Stomach (tissue), 9 donors: Measurements from ENCODE around the gene STAT5B. TPM values are rescaled to one million over a fixed set of nuclear protein-coding genes. Genes with fewer than 3 reads are reported as not detected.

Experiments
- DNase-seq, 2 donors: peaks; one replicate each; pipeline versions ENCODE4 v3.0.0 to v3.0.0-alpha.2; 2013 to 2019
- H3K27ac ChIP-seq, 5 donors: fragments of 200-600 bp in 4 of 5; sonication (generic) in 4 of 5; one replicate each; pipeline ENCODE4 v1.5.1; 2013 to 2019; ENCODE audit warnings: mild to moderate bottlenecking in 1 of 5, moderate library complexity in 1 of 5
- H3K27me3 ChIP-seq, 3 donors: fragments of 200-600 bp; sonication (generic); one replicate each; pipeline ENCODE4 v1.5.1; 2017 to 2019; ENCODE audit warnings: mixed run types in 1 of 3
- H3K36me3 ChIP-seq, 4 donors: fragments of 200-600 bp; sonication (generic); 1 replicate in 3 of 4; 2 replicates in 1 of 4; pipeline ENCODE4 v1.5.1; 2016 to 2019
- H3K4me1 ChIP-seq, 4 donors: fragments of 200-600 bp; sonication (generic); one replicate each; pipeline ENCODE4 v1.5.1; 2016 to 2019
- H3K4me3 ChIP-seq, 4 donors: fragments of 200-600 bp; sonication (generic) in 3 of 4; one replicate each; pipeline ENCODE4 v1.5.1; 2016 to 2019; ENCODE audit warnings: mild to moderate bottlenecking in 1 of 4
- H3K9me3 ChIP-seq, 4 donors: fragments of 200-600 bp; sonication (generic); one replicate each; pipeline ENCODE4 v1.5.1; 2016 to 2019
- EP300 ChIP-seq: sonication (generic); formaldehyde crosslinking; IDR thresholded peaks from one replicate; pipeline ENCODE4 v1.6.1; 2017; ENCODE audit warnings: antibody characterized with exemption
- POLR2A ChIP-seq, 4 donors: fragments of 450-650 bp; IDR thresholded peaks; one replicate each; pipeline ENCODE4 v1.6.1; 2016; ENCODE audit warnings: antibody characterized with exemption in 4 of 4, control low read depth in 2 of 4, mild to moderate bottlenecking in 1 of 4, moderate library complexity in 1 of 4
- POLR2AphosphoS5 ChIP-seq, 3 donors: sonication (generic); formaldehyde crosslinking; IDR thresholded peaks; one replicate each; pipeline ENCODE4 v1.6.1; 2016; ENCODE audit warnings: antibody characterized with exemption in 3 of 3
- WGBS, 5 donors: extraction: QIAGEN DNeasy Blood & Tissue Kit in 3 of 5; methylation state at CpG; one replicate each; pipeline versions ENCODE4 v1.1.5 to v1.1.7; 2013 to 2018; 5-methylcytosine and 5-hydroxymethylcytosine counted together
- intact Hi-C: fragments of 100-400 bp; cut with DNase I; formaldehyde crosslinking; loops from one replicate; pipeline ENCODE4 v1.15.1; 2023; ENCODE audit warnings: low total_unique reads
- polyA plus RNA-seq, 3 donors: library from polyadenylated mRNA; stranded (reverse); fragments of 200-250 nt; gene quantifications; one replicate each; pipeline ENCODE4 v1.2.3, GENCODE V29; 2013
- total RNA-seq, 5 donors: library from RNA; depleted of rRNA; stranded (reverse); fragments of >200 nt; gene quantifications; one replicate each; pipeline versions ENCODE4 v1.1.0 to v1.2.3, GENCODE V29; 2014 to 2016
- TF ChIP-seq, protein P1 (sequence below), 7 experiments: fragments of 450-650 bp in 4 of 7; fragments of 200-600 bp in 3 of 7; sonication (generic) in 3 of 7; IDR thresholded peaks; one replicate each; pipeline ENCODE4 v1.5.1; 2016 to 2019; ENCODE audit warnings: antibody characterized with exemption in 7 of 7, control low read depth in 2 of 7, mild to moderate bottlenecking in 1 of 7
- donor health status: healthy with polysubstance abuse.
- donor health status: Bipolar disorder and iron deficiency.
- donor health status: healthy.

STAT5B gene
- total and polyA plus RNA-seq, 8 donors, result 18.9 to 86.2 (median 52.4) TPM

DNA sequence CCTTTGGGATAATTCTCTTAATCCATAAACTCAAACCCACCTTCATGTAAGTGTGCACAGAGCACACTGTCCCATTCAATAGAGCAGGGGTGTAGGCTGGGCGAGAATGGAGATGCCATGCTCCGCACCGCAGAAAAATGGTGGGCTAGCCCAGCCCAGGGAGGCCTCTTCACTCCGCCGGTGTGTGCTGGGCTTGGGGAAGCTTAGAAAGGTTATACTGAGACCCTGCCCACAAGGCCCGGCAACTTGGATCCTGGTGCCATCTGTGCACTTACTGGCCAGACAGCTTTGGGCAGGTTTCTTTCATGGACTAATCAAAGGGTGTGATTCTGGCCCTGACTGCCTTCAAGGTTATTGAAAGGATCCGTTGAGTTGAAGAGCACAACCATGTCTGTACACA lies 8.4 kb upstream of the STAT5B start:
- H3K9me3 ChIP-seq, result no peaks in the 10 kb centered on the region
- intact Hi-C loops, result no loop called here
- WGBS, 5 donors, result 90 to 94% (median 91%) methylated on average over 7 of the region's 7 CpGs
- H3K27ac ChIP-seq, result no peak overlapping the region
- TF ChIP-seq POLR2AphosphoS5 (IDR thresholded peaks at IDR 0.05), result no peak
- TF ChIP-seq POLR2A (IDR thresholded peaks at IDR 0.05), result no peak
- TF ChIP-seq EP300, result no peak
- TF ChIP-seq, protein P1, sequence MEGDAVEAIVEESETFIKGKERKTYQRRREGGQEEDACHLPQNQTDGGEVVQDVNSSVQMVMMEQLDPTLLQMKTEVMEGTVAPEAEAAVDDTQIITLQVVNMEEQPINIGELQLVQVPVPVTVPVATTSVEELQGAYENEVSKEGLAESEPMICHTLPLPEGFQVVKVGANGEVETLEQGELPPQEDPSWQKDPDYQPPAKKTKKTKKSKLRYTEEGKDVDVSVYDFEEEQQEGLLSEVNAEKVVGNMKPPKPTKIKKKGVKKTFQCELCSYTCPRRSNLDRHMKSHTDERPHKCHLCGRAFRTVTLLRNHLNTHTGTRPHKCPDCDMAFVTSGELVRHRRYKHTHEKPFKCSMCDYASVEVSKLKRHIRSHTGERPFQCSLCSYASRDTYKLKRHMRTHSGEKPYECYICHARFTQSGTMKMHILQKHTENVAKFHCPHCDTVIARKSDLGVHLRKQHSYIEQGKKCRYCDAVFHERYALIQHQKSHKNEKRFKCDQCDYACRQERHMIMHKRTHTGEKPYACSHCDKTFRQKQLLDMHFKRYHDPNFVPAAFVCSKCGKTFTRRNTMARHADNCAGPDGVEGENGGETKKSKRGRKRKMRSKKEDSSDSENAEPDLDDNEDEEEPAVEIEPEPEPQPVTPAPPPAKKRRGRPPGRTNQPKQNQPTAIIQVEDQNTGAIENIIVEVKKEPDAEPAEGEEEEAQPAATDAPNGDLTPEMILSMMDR (IDR thresholded peaks at IDR 0.05), result no peak
- H3K4me3 ChIP-seq, result no peak overlapping the region
- no peaks in the 10 kb centered on the region for H3K27me3 ChIP-seq
- peaks cover 20 to 38% (median 35%) of the 10 kb centered on the region in 4 donors for H3K4me1 ChIP-seq
- peak in 1 of 2 donors; percentile 20 for DNase-seq
- no peaks in the 10 kb centered on the region for H3K36me3 ChIP-seq

DNA sequence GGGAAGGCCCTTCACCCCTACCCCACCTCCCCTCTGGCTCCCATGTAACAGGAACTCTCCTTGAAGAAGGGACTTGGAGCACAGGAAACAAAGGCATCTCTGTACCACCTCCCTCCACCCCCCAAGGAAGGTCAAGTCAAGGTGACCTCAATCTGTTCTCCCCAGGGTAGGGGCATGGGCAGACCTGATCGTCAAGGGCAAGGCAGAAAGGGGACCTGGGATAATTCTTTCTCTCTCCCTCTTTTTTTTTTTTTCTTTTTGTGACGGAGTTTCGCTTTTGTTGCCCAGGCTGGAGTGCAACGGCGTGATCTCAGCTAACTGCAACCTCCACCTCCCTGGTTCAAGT lies 7.8 kb upstream of the STAT5B start:
- DNase-seq, result no peak
- TF ChIP-seq EP300 (no peak), POLR2AphosphoS5 (IDR thresholded peaks at IDR 0.05) (no peak), POLR2A (IDR thresholded peaks at IDR 0.05) (no peak)
- TF ChIP-seq, protein P1 (IDR thresholded peaks at IDR 0.05), result no peak
- 84 to 95% (median 91%) methylated on average over 5 of the region's 5 CpGs for WGBS, 5 donors
- no peak overlapping the region for H3K27ac ChIP-seq
- intact Hi-C loops, result no loop called here
- H3K4me1 ChIP-seq, result peaks cover 20 to 32% (median 29%) of the 10 kb centered on the region in 4 donors
- no peaks in the 10 kb centered on the region for H3K27me3 ChIP-seq
- H3K9me3 ChIP-seq, result no peaks in the 10 kb centered on the region
- H3K36me3 ChIP-seq, result no peaks in the 10 kb centered on the region
- H3K4me3 ChIP-seq, result no peak overlapping the region

DNA sequence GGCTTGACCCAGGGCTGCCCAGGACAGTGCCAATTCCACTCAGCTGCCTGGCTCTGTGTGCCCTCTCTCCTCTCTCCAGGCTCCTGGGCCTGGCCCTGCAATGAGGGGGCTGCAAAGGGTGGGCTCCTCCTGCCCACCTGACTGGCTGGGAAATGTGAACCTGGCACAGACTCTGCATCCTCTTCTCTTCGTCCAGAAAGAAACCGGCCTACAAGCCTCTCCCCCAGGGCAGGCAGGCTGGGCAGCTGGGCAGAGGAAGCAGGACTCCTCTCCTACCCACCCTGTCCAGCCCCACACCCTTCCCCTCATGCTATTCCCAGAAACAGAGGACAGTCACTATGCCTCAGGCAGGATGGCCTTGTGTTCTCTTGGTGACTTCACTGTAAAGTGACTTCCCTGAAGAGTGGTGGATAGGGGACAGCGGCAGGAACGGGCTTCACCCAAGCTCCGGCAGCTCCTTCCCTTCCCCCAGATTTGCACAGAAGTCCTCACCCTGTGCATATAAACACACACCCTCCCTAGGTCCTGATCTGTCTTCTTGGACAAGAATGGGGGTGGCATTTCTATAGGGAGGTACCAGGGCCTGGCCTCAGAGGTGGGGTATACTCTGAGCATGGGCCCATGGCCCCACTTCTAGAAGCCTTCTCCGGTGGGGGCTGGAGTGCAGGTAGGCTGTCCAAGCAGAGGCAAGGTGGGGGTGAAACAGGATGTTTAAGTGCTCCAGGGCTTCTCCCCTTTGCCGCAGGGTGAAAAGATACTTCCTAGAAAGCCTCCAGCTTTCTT lies 7.2 kb upstream of the STAT5B start:
- intact Hi-C loops, result no loop called here
- H3K9me3 ChIP-seq, result no peaks in the 10 kb centered on the region
- no peak overlapping the region for H3K4me3 ChIP-seq
- H3K36me3 ChIP-seq, result no peaks in the 10 kb centered on the region
- no peak overlapping the region for H3K27ac ChIP-seq
- H3K4me1 ChIP-seq, result peaks cover 20 to 26% (median 24%) of the 10 kb centered on the region in 4 donors
- H3K27me3 ChIP-seq, result no peaks in the 10 kb centered on the region
- WGBS, 5 donors, result 82 to 93% (median 90%) methylated on average over 7 of the region's 7 CpGs
- TF ChIP-seq POLR2A (IDR thresholded peaks at IDR 0.05), result no peak
- TF ChIP-seq, protein P1 (IDR thresholded peaks at IDR 0.05), result no peak
- no peak for TF ChIP-seq POLR2AphosphoS5 (IDR thresholded peaks at IDR 0.05)
- no peak for TF ChIP-seq EP300
- peak in 1 of 2 donors; percentile 22 for DNase-seq

DNA sequence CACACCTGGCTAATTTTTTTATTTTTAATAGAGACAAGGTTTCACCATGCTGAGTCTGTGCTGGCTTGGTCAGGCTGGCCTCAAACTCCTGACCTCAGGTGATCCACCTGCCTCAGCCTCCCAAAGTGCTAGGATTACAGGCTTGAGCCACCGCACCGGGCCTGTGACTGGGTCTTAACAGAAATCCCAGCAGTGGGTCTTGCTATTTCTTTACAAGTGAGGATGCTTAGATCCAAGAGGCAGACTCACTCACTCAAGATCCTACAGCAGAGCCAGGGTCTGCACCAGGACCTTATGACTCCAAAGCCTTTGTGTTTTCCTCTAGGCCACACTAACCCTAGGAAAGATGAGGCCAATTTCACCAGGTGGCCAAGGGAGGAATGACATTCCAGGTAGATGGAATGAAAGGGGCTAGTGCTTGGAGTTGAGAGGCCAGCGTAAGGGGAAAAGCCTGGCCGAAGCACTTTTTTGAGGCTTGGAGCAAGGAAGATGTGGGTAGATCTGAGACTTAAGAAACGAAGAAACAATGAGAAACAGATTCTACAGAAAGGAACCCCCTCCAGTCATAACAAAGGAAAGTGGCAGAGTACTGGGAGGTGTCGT lies 6.4 kb upstream of the STAT5B start:
- WGBS, 5 donors, result 88 to 95% (median 91%) methylated on average over 6 of the region's 6 CpGs
- peaks cover 17 to 23% (median 18%) of the 10 kb centered on the region in 4 donors for H3K4me1 ChIP-seq
- intact Hi-C loops, result no loop called here

More for the DNA sequence above, 6.4 kb upstream of the STAT5B start:
- H3K27me3 ChIP-seq, result no peaks in the 10 kb centered on the region
- peak in 1 of 2 donors; percentile 11 for DNase-seq
- H3K9me3 ChIP-seq, result no peaks in the 10 kb centered on the region
- no peak overlapping the region for H3K27ac ChIP-seq
- TF ChIP-seq EP300 (no peak), POLR2AphosphoS5 (IDR thresholded peaks at IDR 0.05) (no peak), POLR2A (IDR thresholded peaks at IDR 0.05) (no peak)
- TF ChIP-seq, protein P1 (IDR thresholded peaks at IDR 0.05), result no peak
- no peak overlapping the region for H3K4me3 ChIP-seq
- no peaks in the 10 kb centered on the region for H3K36me3 ChIP-seq
